Upper lobe of left lung (tissue), 6 donors: ENCODE measurements around the gene PIP5K1C. TPM values are rescaled to one million over a fixed set of nuclear protein-coding genes. Genes with fewer than 3 reads are reported as not detected.

Experiments
- ATAC-seq, 2 donors: fragments of 200-7000 bp; cut with Tn5 transposase; one replicate each; pipeline ENCODE4 v1.9.1; 2022; ENCODE audit warnings: mild to moderate bottlenecking in 2 of 2, moderate library complexity in 2 of 2; ENCODE audit not compliant: low FRiP score in 2 of 2
- DNase-seq, 2 donors: peaks; one replicate each; pipeline ENCODE4 v3.0.0-alpha.2; 2019 to 2020
- H3K27ac ChIP-seq, 4 donors: fragments of 200-600 bp; sonication (generic); one replicate each; pipeline ENCODE4 v1.5.1; 2016 to 2019
- H3K27me3 ChIP-seq, 4 donors: fragments of 200-600 bp; sonication (generic); one replicate each; pipeline ENCODE4 v1.5.1; 2017 to 2019
- H3K36me3 ChIP-seq, 4 donors: fragments of 200-600 bp; sonication (generic); one replicate each; pipeline ENCODE4 v1.5.1; 2016 to 2019
- H3K4me1 ChIP-seq, 4 donors: fragments of 200-600 bp; sonication (generic); one replicate each; pipeline ENCODE4 v1.5.1; 2018 to 2019
- H3K4me3 ChIP-seq, 4 donors: fragments of 200-600 bp; sonication (generic); one replicate each; pipeline ENCODE4 v1.5.1; 2017 to 2019; ENCODE audit warnings: mild to moderate bottlenecking in 2 of 4, moderate library complexity in 1 of 4
- H3K9me3 ChIP-seq, 4 donors: fragments of 200-600 bp; sonication (generic); one replicate each; pipeline ENCODE4 v1.5.1; 2018 to 2019
- CTCF ChIP-seq, 6 experiments: fragments of 450-650 bp in 4 of 6; fragments of 200-600 bp in 2 of 6; sonication (generic) in 2 of 6; IDR thresholded peaks; one replicate each; pipeline ENCODE4 v1.5.1; 2016 to 2019; ENCODE audit warnings: antibody characterized with exemption in 6 of 6
- EP300 ChIP-seq, 4 donors: sonication (generic); formaldehyde crosslinking; IDR thresholded peaks; one replicate each; pipeline ENCODE4 v1.5.1; 2017; ENCODE audit warnings: antibody characterized with exemption in 4 of 4, control low read depth in 2 of 4
- POLR2A ChIP-seq, 4 donors: fragments of 450-650 bp; IDR thresholded peaks; one replicate each; pipeline ENCODE4 v1.5.1; 2016 to 2017; ENCODE audit warnings: antibody characterized with exemption in 4 of 4, mild to moderate bottlenecking in 2 of 4
- POLR2AphosphoS5 ChIP-seq, 2 donors: sonication (generic); formaldehyde crosslinking; IDR thresholded peaks; one replicate each; pipeline ENCODE4 v1.5.1; 2017; ENCODE audit warnings: antibody characterized with exemption in 2 of 2
- WGBS, 2 donors: methylation state at CpG; one replicate each; pipeline ENCODE4 v1.1.5; 2017 to 2018; 5-methylcytosine and 5-hydroxymethylcytosine counted together
- total RNA-seq, 6 donors: library from RNA; depleted of rRNA in 4 of 6; stranded (reverse); fragments of >200 nt in 4 of 6; gene quantifications; one replicate each; pipeline versions ENCODE4 v1.1.0 to v1.2.1, GENCODE V29; 2016 to 2021
- donor health status: DM: no; HTN: no; CAD: no; lungs with moderate emphysema.
- donor health status: DM: no; HTN: yes; CAD: no; lungs with severe emphysema.

Gene PIP5K1C
- total RNA-seq, 6 donors from 2014 or later = 24.6 to 64.1 (median 43.1) TPM

DNA sequence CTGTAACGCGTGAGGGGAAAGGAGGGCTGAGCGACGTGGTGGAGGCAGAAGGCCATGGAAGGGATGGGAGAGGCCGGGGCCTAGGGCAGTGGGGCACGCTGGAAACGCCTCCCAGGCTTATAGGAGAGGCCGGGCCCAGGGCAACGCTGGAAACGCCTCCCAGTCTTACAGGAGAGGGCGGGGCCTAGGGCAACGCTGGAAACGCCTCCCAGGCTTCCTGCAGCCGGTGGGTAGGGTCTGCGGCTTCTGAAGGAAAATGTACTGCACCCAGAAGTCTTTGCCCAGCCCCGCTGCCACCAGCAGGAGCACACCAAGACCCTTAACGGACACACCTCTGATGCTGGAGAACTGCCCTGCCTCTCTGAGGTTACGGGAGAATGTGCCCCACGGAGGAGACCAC is 82.8 kb downstream of the PIP5K1C start:
- Histone ChIP-seq H3K36me3 (peaks cover 5 to 71% (median 52%) of the 10 kb centered on the region in 4 donors), H3K9me3 (no peaks in the 10 kb centered on the region), H3K4me3 (peak overlapping the region in 3 of 4 donors; percentile 11 to 20 (median 13)), H3K4me1 (peaks cover 7 to 31% (median 14%) of the 10 kb centered on the region in 4 donors), H3K27ac (peak overlapping the region; percentile 11 to 72 (median 46)), H3K27me3 (no peaks in the 10 kb centered on the region)
- 38 to 76% methylated on average over 15 to 19 of the region's 19 CpGs for WGBS, 2 donors
- ATAC-seq = no peak
- no peak for DNase-seq
- no peak for TF ChIP-seq CTCF (IDR thresholded peaks at IDR 0.05)
- no peak for TF ChIP-seq EP300 (IDR thresholded peaks at IDR 0.05)
- no peak for TF ChIP-seq POLR2AphosphoS5 (IDR thresholded peaks at IDR 0.05)
- no peak for TF ChIP-seq POLR2A (IDR thresholded peaks at IDR 0.05)

GRCh38 chr19:3615524-3616135 is 84.6 kb downstream of the PIP5K1C start:
- Histone ChIP-seq H3K4me3 (no peak overlapping the region), H3K9me3 (no peaks in the 10 kb centered on the region), H3K27ac (no peak overlapping the region), H3K27me3 (no peaks in the 10 kb centered on the region), H3K36me3 (peaks cover 6 to 71% (median 54%) of the 10 kb centered on the region in 4 donors), H3K4me1 (peaks cover 7 to 31% (median 14%) of the 10 kb centered on the region in 4 donors)
- TF ChIP-seq CTCF (IDR thresholded peaks at IDR 0.05) = no peak
- TF ChIP-seq POLR2A (IDR thresholded peaks at IDR 0.05) = no peak
- TF ChIP-seq EP300 (IDR thresholded peaks at IDR 0.05) = no peak
- TF ChIP-seq POLR2AphosphoS5 (IDR thresholded peaks at IDR 0.05) = no peak
- ATAC-seq = no peak
- WGBS, 2 donors = 89 to 98% methylated on average over 17 to 22 of the region's 26 CpGs
- DNase-seq = no peak

DNA sequence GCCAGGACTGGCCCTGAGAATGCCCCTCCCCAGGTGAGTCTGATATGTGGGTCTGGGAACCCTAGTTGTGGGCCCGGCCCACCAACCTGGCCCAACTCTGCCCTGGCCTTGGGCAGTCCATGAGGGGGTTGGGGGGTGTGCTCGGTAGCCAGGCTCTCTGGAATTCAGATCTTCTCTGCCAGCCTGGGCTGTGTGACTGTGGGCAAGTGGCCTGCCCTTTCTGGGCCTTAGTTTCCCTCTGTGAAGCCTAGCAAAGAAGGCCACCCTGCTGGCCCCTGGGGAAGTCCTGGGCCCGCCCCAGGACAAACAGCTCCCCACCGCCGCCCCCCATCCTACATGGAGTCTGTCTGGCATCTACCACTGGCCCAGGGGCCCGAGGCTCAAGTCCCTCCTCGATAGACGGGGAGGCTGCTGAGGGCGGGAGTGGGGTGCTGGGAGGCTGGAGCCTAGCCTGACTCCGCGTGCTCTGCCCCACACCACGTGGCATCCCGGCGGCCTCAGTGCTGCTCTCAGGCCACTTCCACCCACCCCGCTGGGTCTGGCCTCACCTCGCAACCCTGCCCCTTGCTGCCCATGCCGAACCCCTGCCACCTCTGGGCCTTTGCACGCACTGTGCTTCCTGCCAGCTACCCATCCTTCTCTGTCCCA is 85.3 kb downstream of the PIP5K1C start:
- TF ChIP-seq CTCF (IDR thresholded peaks at IDR 0.05) (no peak), POLR2AphosphoS5 (IDR thresholded peaks at IDR 0.05) (no peak), POLR2A (IDR thresholded peaks at IDR 0.05) (no peak), EP300 (IDR thresholded peaks at IDR 0.05) (no peak)
- H3K4me3 ChIP-seq = no peak overlapping the region
- H3K27ac ChIP-seq = no peak overlapping the region
- H3K36me3 ChIP-seq = peaks cover 6 to 65% (median 47%) of the 10 kb centered on the region in 4 donors
- peaks cover 7 to 32% (median 14%) of the 10 kb centered on the region in 4 donors for H3K4me1 ChIP-seq
- H3K27me3 ChIP-seq = no peaks in the 10 kb centered on the region
- no peaks in the 10 kb centered on the region for H3K9me3 ChIP-seq
- ATAC-seq = no peak
- WGBS, 2 donors = 91 to 94% methylated on average over 12 to 16 of the region's 18 CpGs
- no peak for DNase-seq

- Histone ChIP-seq H3K4me3 (no peak overlapping the region), H3K4me1 (peaks cover 11 to 40% (median 18%) of the 10 kb centered on the region in 4 donors), H3K9me3 (no peaks in the 10 kb centered on the region), H3K27me3 (no peaks in the 10 kb centered on the region), H3K27ac (peak overlapping the region in 2 of 4 donors; percentile 10 to 17), H3K36me3 (peaks cover 6 to 55% (median 39%) of the 10 kb centered on the region in 4 donors)
- no peak for TF ChIP-seq CTCF (IDR thresholded peaks at IDR 0.05)
- no peak for TF ChIP-seq EP300 (IDR thresholded peaks at IDR 0.05)
- TF ChIP-seq POLR2A (IDR thresholded peaks at IDR 0.05) = no peak
- no peak for TF ChIP-seq POLR2AphosphoS5 (IDR thresholded peaks at IDR 0.05)
- WGBS, 2 donors = 84 to 96% methylated on average over 12 to 31 of the region's 39 CpGs
- peak in 1 of 2 donors; percentile 72 for DNase-seq
- ATAC-seq = no peak
Measured at GRCh38 chr19:3613818-3614661, 86.2 kb downstream of the PIP5K1C start.
